Measurements from ENCODE around the gene SGMS1.

SGMS1 gene

DNA sequence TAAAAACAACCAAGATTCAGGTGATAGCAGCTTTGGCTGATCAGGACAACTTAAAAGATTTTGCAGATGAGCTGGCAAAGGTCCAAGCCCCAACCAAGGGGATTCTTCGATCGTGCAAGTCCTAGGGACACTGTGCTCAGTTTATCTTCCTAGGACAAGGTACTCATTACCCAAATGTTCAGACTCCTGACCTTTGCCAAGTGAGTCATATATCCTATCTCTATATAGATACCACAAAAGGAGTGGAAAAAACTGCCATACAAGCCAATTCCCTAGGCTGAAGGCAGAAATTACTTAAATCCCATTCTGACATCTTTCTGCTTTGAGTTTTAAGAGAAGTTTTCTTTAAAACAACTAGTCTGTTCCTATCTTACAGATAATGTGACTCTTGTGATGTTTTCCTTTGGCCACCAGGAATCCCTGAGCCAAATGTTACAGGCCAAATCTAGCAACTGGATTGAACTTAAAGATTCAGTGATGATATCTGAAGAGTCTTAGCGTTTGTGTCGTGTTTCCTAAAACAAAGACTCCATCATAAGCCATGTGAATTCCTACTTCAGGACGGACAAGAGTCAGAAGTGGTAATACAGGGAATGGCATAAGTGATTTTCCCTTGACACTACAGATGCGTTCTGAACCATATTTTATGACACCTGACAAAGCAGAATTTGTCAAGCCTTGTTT, 229.8 kb downstream of the SGMS1 start:
- TF ChIP-seq, protein P1, sequence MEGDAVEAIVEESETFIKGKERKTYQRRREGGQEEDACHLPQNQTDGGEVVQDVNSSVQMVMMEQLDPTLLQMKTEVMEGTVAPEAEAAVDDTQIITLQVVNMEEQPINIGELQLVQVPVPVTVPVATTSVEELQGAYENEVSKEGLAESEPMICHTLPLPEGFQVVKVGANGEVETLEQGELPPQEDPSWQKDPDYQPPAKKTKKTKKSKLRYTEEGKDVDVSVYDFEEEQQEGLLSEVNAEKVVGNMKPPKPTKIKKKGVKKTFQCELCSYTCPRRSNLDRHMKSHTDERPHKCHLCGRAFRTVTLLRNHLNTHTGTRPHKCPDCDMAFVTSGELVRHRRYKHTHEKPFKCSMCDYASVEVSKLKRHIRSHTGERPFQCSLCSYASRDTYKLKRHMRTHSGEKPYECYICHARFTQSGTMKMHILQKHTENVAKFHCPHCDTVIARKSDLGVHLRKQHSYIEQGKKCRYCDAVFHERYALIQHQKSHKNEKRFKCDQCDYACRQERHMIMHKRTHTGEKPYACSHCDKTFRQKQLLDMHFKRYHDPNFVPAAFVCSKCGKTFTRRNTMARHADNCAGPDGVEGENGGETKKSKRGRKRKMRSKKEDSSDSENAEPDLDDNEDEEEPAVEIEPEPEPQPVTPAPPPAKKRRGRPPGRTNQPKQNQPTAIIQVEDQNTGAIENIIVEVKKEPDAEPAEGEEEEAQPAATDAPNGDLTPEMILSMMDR (conservative IDR thresholded peaks at IDR 0.05; ENCODE audit: control insufficient read depth, insufficient read depth, low read depth, low read length) = no peak
- no peak overlapping the region for H3K4me3 ChIP-seq (ENCODE audit: control insufficient read depth, low read depth, low read length)
- DNase-seq (ENCODE audit: low read depth) = peak; percentile 74

DNA sequence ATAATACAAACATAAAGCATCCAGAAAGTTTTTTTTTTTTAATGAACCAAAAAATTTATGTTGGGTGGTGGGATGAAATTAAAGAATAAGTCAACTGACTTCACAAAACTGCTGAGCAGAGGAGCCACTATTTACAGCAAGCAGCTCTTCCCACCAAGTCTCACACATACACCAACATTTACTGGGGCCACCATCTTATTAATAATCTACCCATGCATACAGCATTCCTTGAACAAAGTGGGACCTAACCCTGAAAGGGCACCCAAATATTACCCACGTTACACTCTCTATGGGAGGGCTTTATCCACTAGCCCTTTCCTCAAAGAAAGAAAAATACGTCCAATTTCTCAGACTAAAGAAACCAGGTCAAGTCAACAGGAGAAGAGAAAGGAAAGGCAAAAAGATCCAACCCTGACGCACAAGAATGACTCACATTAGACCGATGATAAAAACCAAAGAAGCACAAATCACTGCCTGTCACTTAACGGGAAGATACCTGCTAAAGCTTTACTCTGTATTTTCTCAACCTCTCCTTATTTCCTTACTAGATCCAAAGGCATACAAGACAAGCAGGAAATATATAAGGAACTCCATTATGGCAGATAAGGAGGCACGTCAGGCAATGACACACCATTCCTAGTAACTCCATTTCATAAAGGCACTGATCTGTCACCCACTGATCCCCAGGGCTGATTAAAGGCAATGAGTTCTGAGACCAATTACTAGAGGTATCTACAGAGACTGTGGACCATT, 230.6 kb downstream of the SGMS1 start:
- no peak overlapping the region for H3K4me3 ChIP-seq (ENCODE audit: control insufficient read depth, low read depth, low read length)
- DNase-seq (ENCODE audit: low read depth) = peak; percentile 85
- TF ChIP-seq, protein P1 (conservative IDR thresholded peaks at IDR 0.05; ENCODE audit: control insufficient read depth, insufficient read depth, low read depth, low read length) = no peak

DNA sequence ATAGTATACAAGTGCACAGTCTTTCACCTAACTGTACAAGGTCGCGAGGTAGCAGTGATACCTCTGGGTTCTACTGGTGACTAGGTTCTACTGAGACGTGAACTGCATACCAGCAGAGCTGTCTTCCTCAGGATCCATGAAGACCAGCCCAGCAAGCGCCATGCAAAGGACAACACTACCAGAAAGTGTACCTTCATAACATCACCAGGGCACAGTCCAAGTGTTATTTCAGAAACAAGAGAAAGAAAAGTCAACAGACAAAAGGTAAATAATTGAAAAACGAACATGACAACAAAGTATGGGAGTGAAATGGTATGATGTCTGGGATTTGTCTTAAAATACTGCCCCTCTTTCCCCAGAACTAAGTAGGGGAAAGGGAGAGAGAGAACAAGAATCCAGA, 231.3 kb downstream of the SGMS1 start:
- no peak overlapping the region for H3K4me3 ChIP-seq (ENCODE audit: control insufficient read depth, low read depth, low read length)
- no peak for DNase-seq (ENCODE audit: low read depth)
- TF ChIP-seq, protein P1 (conservative IDR thresholded peaks at IDR 0.05; ENCODE audit: control insufficient read depth, insufficient read depth, low read depth, low read length) = no peak

DNA sequence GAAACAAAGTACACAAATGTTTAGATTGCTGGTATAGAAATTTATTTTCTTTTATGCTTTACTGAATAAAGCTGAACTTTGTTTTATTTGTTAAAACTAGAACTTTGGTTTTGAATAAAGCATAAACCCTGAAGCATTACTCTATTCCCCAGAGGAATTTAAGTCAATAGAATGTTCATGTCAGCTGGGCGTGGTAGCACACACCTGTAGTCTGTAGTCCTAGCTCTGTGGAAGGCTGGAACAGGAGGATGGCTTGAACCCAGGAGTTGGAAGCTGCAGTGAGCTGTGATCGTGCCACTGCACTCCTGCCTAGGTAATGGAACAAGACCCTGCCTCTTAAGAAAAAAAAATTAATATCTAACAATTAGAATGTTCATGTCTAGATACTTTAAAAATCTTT, 233.5 kb downstream of the SGMS1 start:
- TF ChIP-seq, protein P1 (conservative IDR thresholded peaks at IDR 0.05; ENCODE audit: control insufficient read depth, insufficient read depth, low read depth, low read length) = no peak
- DNase-seq (ENCODE audit: low read depth) = no peak
- H3K4me3 ChIP-seq (ENCODE audit: control insufficient read depth, low read depth, low read length) = no peak overlapping the region

DNA sequence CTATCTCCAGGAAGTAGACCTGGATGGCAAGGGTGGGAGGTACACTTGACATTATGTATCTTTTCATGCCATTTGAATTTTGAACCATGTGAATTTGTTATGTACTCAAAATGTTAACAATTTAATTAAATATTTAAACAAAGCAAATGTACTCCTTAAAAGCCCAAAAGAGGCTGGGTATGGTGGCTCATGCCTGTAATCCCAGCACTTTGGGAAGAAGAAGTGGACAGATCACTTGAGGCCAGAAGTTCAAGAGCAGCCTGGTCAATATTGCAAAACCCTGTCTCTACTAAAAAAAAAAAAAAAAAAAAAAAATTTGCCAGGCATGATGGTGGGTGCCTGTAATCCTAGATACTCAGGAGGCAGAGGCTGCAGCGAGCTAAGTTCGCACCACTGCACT, 235.6 kb downstream of the SGMS1 start:
- no peak overlapping the region for H3K4me3 ChIP-seq (ENCODE audit: control insufficient read depth, low read depth, low read length)
- TF ChIP-seq, protein P1 (conservative IDR thresholded peaks at IDR 0.05; ENCODE audit: control insufficient read depth, insufficient read depth, low read depth, low read length) = no peak
- no peak for DNase-seq (ENCODE audit: low read depth)

DNA sequence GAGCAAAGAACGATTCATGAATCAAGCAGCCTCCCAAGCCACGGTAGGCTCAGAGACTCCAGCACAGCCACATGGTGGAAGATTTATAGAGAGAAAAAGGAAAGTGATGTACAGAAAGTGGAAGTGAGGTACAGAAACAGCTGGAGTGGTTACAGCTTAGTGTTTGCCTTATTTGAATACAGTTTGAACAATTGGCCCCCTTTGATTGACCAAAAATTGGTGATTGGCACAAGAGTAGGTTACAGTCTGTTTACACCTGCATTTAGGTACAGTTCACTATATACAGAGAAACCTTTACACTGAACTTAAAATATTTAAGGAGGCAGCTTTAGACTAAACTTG, 236.1 kb downstream of the SGMS1 start:
- TF ChIP-seq, protein P1 (conservative IDR thresholded peaks at IDR 0.05; ENCODE audit: control insufficient read depth, insufficient read depth, low read depth, low read length) = no peak
- H3K4me3 ChIP-seq (ENCODE audit: control insufficient read depth, low read depth, low read length) = no peak overlapping the region
- no peak for DNase-seq (ENCODE audit: low read depth)

Measured in fibroblast of mammary gland (primary cell).